Peyer's patch (tissue), 4 donors: ENCODE results near the gene FBXL2. TPM values are rescaled to one million over a fixed set of nuclear protein-coding genes. Genes with fewer than 3 reads are reported as not detected.

Source experiments
- DNase-seq, 3 donors: peaks; one replicate each; pipeline ENCODE4 v3.0.0-alpha.2; 2017 to 2019
- H3K27ac ChIP-seq, 4 donors: fragments of 200-600 bp; sonication (generic); one replicate each; pipeline ENCODE4 v1.5.1; 2016 to 2019
- H3K27me3 ChIP-seq, 2 donors: fragments of 200-600 bp; sonication (generic); one replicate each; pipeline ENCODE4 v1.5.1; 2019
- H3K36me3 ChIP-seq, 3 donors: fragments of 200-600 bp; sonication (generic); one replicate each; pipeline ENCODE4 v1.5.1; 2016 to 2019
- H3K4me1 ChIP-seq, 4 donors: fragments of 200-600 bp; sonication (generic); one replicate each; pipeline ENCODE4 v1.5.1; 2016 to 2019
- H3K4me3 ChIP-seq, 4 donors: fragments of 200-600 bp; sonication (generic); 1 replicate in 3 of 4; 2 replicates in 1 of 4; pipeline ENCODE4 v1.5.1; 2016 to 2019; ENCODE audit warnings: mild to moderate bottlenecking in 1 of 4
- H3K9me3 ChIP-seq, 4 donors: fragments of 200-600 bp; sonication (generic); one replicate each; pipeline ENCODE4 v1.5.1; 2016 to 2019; ENCODE audit warnings: mild to moderate bottlenecking in 1 of 4
- POLR2A ChIP-seq, 2 donors: fragments of 450-650 bp; IDR thresholded peaks; one replicate each; pipeline ENCODE4 v1.5.1; 2017; ENCODE audit warnings: antibody characterized with exemption in 2 of 2, mild to moderate bottlenecking in 2 of 2, moderate library complexity in 2 of 2
- total RNA-seq, 4 donors: library from RNA; depleted of rRNA; stranded (reverse); fragments of >200 nt; gene quantifications; one replicate each; pipeline ENCODE4 v1.1.0, GENCODE V29; 2016
- TF ChIP-seq, protein P1 (sequence below), 6 experiments: fragments of 450-650 bp in 4 of 6; fragments of 200-600 bp in 2 of 6; sonication (generic) in 1 of 6; IDR thresholded peaks; one replicate each; pipeline ENCODE4 v1.5.1; 2017 to 2019; ENCODE audit warnings: antibody characterized with exemption in 6 of 6, mild to moderate bottlenecking in 3 of 6, moderate library complexity in 1 of 6

The FBXL2 gene, protein sequence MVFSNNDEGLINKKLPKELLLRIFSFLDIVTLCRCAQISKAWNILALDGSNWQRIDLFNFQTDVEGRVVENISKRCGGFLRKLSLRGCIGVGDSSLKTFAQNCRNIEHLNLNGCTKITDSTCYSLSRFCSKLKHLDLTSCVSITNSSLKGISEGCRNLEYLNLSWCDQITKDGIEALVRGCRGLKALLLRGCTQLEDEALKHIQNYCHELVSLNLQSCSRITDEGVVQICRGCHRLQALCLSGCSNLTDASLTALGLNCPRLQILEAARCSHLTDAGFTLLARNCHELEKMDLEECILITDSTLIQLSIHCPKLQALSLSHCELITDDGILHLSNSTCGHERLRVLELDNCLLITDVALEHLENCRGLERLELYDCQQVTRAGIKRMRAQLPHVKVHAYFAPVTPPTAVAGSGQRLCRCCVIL
- 1 to 10 TPM in 3 of 4 donors, not detected in 1; 1.2 to 4.7 (median 1.2) TPM for total RNA-seq

DNA sequence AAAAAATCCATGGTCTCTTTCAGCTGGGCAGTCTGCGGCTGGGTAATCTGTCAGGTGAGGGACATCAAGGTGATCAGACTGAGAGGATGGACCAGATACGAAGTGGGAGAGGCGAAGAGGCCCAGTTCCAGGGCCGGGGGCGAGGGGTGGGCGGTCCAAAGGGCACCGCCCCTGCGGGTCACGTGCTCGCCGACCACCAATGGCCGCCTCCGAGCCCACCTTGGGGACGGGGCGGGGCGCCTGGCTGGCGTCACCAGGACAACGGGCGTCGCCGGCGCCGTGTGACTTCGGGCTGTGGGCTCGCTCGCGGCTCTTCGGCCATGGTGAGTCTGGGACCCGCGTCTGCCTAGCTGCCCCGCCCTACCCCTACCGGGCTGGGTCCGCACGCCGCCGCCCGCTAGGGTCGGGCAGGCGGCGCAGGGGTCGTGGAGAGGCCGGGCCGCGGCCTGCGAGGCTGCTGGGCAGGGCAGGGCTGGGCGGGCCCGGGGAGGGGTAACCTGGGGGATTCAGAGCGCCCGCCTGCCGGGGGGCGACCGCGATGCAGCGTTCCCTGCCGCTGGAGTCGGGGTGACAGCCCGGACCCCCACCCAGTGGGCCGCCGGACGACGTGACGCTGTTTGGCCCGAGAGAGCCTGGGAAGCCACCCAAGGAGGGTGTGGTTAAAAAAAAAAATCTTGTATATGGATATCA, at the start of gene FBXL2:
Gene FBXL2, plus strand, starts transcription at position 250 of the 690 bp plus-strand sequence. Its CDS starts 71 bp downstream, at position 321.
- TF ChIP-seq, protein P1, sequence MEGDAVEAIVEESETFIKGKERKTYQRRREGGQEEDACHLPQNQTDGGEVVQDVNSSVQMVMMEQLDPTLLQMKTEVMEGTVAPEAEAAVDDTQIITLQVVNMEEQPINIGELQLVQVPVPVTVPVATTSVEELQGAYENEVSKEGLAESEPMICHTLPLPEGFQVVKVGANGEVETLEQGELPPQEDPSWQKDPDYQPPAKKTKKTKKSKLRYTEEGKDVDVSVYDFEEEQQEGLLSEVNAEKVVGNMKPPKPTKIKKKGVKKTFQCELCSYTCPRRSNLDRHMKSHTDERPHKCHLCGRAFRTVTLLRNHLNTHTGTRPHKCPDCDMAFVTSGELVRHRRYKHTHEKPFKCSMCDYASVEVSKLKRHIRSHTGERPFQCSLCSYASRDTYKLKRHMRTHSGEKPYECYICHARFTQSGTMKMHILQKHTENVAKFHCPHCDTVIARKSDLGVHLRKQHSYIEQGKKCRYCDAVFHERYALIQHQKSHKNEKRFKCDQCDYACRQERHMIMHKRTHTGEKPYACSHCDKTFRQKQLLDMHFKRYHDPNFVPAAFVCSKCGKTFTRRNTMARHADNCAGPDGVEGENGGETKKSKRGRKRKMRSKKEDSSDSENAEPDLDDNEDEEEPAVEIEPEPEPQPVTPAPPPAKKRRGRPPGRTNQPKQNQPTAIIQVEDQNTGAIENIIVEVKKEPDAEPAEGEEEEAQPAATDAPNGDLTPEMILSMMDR (IDR thresholded peaks at IDR 0.05) = no peak
- no peak for TF ChIP-seq POLR2A (IDR thresholded peaks at IDR 0.05)
- no peaks in the 10 kb centered on the region for H3K36me3 ChIP-seq
- H3K4me3 ChIP-seq = peak within 1 kb of the TSS; percentile 33 to 62 (median 48)
- no peaks in the 10 kb centered on the region for H3K9me3 ChIP-seq
- H3K4me1 ChIP-seq = peaks cover 0 to 13% (median 0%) of the 10 kb centered on the region in 4 donors
- peaks cover 0 to 6% of the 10 kb centered on the region in 2 donors for H3K27me3 ChIP-seq
- DNase-seq = peak in 1 of 3 donors; percentile 49
- H3K27ac ChIP-seq = no peak within 1 kb of the TSS

DNA sequence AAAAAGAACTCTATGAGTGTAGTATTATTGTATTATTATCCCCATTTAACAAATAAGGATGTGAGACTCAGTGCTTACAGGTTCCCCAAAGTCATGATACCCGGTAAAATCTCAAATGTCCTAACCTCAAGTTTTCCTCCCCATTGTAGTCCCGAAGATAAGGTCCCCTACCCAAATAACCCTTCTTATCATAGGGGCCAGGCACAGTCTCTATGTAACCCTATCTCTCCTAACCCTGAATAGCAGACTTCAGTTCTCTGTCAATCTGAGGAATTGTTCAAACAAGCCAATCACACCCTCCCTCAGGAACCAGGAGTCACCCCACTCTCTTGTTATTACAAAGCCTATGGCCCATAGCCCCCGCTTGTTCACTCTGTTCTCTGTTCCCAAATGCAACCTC, 48.2 kb upstream of the FBXL2 start:
- Histone ChIP-seq H3K9me3 (no peaks in the 10 kb centered on the region), H3K4me1 (no peaks in the 10 kb centered on the region), H3K27ac (no peak overlapping the region), H3K4me3 (no peak overlapping the region), H3K36me3 (no peaks in the 10 kb centered on the region), H3K27me3 (no peaks in the 10 kb centered on the region)
- TF ChIP-seq, protein P1 (IDR thresholded peaks at IDR 0.05) = no peak
- no peak for TF ChIP-seq POLR2A (IDR thresholded peaks at IDR 0.05)
- no peak for DNase-seq

DNA sequence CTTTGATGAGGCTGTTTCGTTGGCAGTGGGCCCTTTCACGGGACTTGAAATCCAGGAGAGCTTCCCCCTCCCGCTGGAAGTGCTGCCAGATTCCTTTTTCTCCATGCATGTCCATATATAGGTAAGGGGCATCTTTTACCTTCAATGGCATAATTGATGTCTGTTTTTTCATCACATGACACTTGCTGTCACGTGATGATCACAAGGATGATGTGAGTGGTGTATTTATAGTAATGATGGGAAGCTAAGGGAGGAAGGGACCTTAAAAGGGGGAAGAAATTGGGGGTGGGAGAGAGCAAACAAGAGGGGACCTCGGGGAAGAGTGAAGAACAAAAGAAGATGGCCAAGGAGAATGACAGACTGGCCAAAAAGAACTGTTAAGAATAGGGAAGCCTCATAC, 47.3 kb upstream of the FBXL2 start:
- Histone ChIP-seq H3K4me1 (no peaks in the 10 kb centered on the region), H3K27me3 (no peaks in the 10 kb centered on the region), H3K4me3 (no peak overlapping the region), H3K36me3 (no peaks in the 10 kb centered on the region), H3K9me3 (no peaks in the 10 kb centered on the region), H3K27ac (no peak overlapping the region)
- no peak for TF ChIP-seq POLR2A (IDR thresholded peaks at IDR 0.05)
- TF ChIP-seq, protein P1 (IDR thresholded peaks at IDR 0.05) = no peak
- no peak for DNase-seq

DNA sequence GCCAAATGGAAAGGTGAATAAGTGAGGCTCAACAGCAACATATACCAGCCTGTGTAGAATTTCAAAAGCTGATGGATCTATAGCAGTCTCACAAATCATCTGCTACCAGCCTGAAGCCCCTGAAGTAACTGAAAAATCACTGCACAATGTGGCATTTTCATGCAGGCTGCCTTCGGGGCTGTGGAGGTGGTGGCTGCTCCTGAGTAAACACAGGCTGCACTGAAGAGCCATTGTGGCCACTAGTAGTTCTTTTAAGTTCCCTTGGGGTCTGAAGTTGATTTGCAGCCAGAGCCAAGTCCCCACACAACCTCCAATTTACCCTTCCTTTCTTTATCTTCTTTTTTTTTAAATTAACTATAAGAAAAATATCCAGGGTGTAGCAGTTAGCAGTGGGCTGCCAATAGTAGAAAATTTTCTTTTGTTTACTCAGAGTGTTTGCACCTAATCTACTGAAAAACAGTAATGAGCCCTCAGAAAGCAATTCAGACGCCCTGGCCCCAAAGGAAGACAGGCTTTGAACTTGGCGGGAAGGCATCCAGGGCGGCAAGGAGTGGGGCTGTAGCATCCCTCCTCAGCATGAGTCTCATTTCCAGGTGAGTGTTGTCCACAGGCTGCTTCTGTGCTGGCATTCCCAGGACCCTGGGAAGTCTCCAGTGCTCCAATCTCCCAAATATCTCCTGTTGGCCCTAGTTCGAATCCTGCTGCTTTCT, 45.3 kb upstream of the FBXL2 start:
- DNase-seq = no peak

DNA sequence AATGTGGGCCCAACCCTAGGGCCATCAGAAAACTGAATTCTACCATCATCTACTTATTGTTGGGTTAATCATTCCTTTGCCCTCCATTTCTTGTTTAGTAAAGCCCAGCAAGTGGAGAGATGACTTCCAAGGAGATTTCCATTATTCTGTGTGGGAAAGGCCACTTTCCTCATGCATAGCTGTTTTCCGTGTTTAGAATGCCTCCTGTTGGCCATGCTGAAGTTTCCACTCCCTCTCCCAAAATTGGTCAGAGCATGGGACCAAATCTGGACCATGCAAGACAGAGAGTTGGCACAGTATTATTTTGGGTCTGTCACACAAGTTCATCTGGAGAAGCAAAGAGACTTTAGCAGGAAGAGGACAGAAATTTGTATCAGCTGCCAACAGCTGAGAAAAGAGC, 43.4 kb upstream of the FBXL2 start:
- no peaks in the 10 kb centered on the region for H3K27me3 ChIP-seq
- TF ChIP-seq, protein P1 (IDR thresholded peaks at IDR 0.05) = no peak
- TF ChIP-seq POLR2A (IDR thresholded peaks at IDR 0.05) = no peak
- no peak overlapping the region for H3K4me3 ChIP-seq
- DNase-seq = no peak
- H3K9me3 ChIP-seq = no peaks in the 10 kb centered on the region
- H3K4me1 ChIP-seq = no peaks in the 10 kb centered on the region
- no peaks in the 10 kb centered on the region for H3K36me3 ChIP-seq
- H3K27ac ChIP-seq = no peak overlapping the region

More for the DNA sequence above, 45.3 kb upstream of the FBXL2 start:
- Histone ChIP-seq H3K4me3 (no peak overlapping the region), H3K4me1 (no peaks in the 10 kb centered on the region), H3K9me3 (no peaks in the 10 kb centered on the region), H3K36me3 (no peaks in the 10 kb centered on the region), H3K27ac (no peak overlapping the region), H3K27me3 (no peaks in the 10 kb centered on the region)
- TF ChIP-seq, protein P1 (IDR thresholded peaks at IDR 0.05) = no peak
- no peak for TF ChIP-seq POLR2A (IDR thresholded peaks at IDR 0.05)
